ENCODE measurements around the gene ATF5. TPM values are rescaled to one million over a fixed set of nuclear protein-coding genes. Genes with fewer than 3 reads are reported as not detected.

ATF5 gene
- total and polyA plus RNA-seq, 9 donors: 4.3 to 23.5 (median 16.3) TPM

GRCh38 chr19:49908480-49909420, 20.3 kb upstream of the ATF5 start:
- intact Hi-C loops (cut with DNase I): no loop called here
- DNase-seq: no peak
- peaks cover 9% of the 10 kb centered on the region for H3K4me1 ChIP-seq (ENCODE audit: insufficient read depth)
- H3K36me3 ChIP-seq: no peaks in the 10 kb centered on the region
- no peak for TF ChIP-seq CTCF (IDR thresholded peaks at IDR 0.05)
- no peak for TF ChIP-seq EP300 (IDR thresholded peaks at IDR 0.05)
- TF ChIP-seq POLR2A (IDR thresholded peaks at IDR 0.05): no peak
- H3K27ac ChIP-seq: no peak overlapping the region
- 91 to 94% (median 92%) methylated on average over 37 of the region's 37 CpGs for WGBS, 3 donors
- no peak overlapping the region for H3K4me3 ChIP-seq
- no peaks in the 10 kb centered on the region for H3K9me3 ChIP-seq
- H3K27me3 ChIP-seq: no peaks in the 10 kb centered on the region

DNA sequence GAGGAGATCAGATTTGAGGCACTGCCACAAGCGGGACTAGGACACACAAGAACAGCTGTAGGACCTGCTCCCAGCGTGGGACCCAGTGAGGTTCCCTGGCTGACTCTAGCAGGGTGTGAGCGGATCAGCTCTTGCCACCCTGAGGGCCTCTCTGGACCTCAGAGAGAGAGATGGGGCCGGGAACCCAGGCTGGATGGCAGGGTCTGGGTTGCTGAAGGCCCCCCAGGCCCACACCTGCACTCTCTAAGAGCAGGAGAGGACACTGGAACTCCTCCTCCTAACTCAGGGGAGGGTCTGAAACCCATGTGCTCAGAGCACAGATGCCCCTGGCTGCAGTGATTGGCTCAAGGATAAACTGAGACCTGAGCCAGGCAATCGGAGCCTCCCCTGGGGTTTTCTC, 18.8 kb upstream of the ATF5 start:
- Histone ChIP-seq H3K27ac (no peak overlapping the region), H3K36me3 (no peaks in the 10 kb centered on the region), H3K27me3 (no peaks in the 10 kb centered on the region), H3K4me1 (ENCODE audit: insufficient read depth) (peaks cover 9% of the 10 kb centered on the region), H3K9me3 (no peaks in the 10 kb centered on the region), H3K4me3 (no peak overlapping the region)
- 90 to 96% (median 96%) methylated on average over 5 of the region's 5 CpGs for WGBS, 3 donors
- TF ChIP-seq POLR2A (IDR thresholded peaks at IDR 0.05) (no peak), EP300 (IDR thresholded peaks at IDR 0.05) (no peak), CTCF (IDR thresholded peaks at IDR 0.05) (no peak)
- DNase-seq: no peak
- intact Hi-C loops (cut with DNase I): no loop called here

GRCh38 chr19:49911381-49912145, 17.4 kb upstream of the ATF5 start:
- no peaks in the 10 kb centered on the region for H3K27me3 ChIP-seq

DNA sequence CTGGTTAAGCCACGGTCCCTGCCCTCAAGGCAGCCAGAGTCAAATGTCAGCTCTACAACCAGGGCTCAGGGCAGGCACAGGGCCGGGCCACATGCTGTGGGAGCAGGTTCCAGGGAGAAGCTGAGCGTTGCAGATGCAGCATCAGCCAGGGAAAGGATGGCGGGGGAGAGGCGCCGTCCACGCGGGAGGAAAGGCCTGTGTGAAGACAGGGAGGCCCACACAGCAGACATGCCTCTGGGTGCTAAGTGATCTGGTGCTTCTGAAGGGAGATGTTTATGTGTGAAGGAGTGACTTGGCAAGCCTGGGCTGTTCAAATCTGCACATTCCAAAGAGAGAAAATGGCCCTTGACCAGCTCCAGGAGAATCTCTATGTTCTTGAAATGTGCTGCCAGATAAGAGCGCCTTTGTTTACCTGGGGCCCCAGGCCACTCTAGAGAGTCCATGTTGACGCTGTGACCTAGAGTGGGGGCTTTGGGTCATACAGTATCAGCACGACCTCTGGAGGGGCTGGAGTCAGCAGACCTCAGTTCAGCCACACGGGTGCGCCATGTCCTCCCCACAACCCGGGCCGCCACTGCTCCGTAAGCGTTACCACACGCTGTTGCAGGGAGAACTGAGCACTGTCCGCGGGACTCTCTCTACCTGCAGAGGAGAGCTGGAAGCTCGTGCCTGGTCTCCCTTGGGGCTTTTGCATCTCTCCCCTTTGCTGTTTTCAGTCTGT, 15.9 kb upstream of the ATF5 start:
- Histone ChIP-seq H3K4me3 (no peak overlapping the region), H3K27ac (peak overlapping the region in 1 of 2 donors; percentile 33), H3K36me3 (no peaks in the 10 kb centered on the region), H3K4me1 (ENCODE audit: insufficient read depth) (peaks cover 9% of the 10 kb centered on the region), H3K9me3 (no peaks in the 10 kb centered on the region), H3K27me3 (no peaks in the 10 kb centered on the region)
- 18 to 47% (median 30%) methylated on average over 21 of the region's 21 CpGs for WGBS, 3 donors
- intact Hi-C loops (cut with DNase I): no loop called here
- peak; percentile 50 to 74 (median 55) for DNase-seq
- peak in 1 of 3 donors; percentile 10 for TF ChIP-seq CTCF (IDR thresholded peaks at IDR 0.05)
- no peak for TF ChIP-seq EP300 (IDR thresholded peaks at IDR 0.05)

More at GRCh38 chr19:49911381-49912145, 17.4 kb upstream of the ATF5 start:
- WGBS, 3 donors: 50 to 58% (median 53%) methylated on average over 9 of the region's 9 CpGs
- DNase-seq: no peak
- peaks cover 9% of the 10 kb centered on the region for H3K4me1 ChIP-seq (ENCODE audit: insufficient read depth)
- no peak overlapping the region for H3K27ac ChIP-seq
- H3K9me3 ChIP-seq: no peaks in the 10 kb centered on the region
- H3K36me3 ChIP-seq: no peaks in the 10 kb centered on the region
- H3K4me3 ChIP-seq: no peak overlapping the region
- TF ChIP-seq EP300 (IDR thresholded peaks at IDR 0.05) (no peak), POLR2A (IDR thresholded peaks at IDR 0.05) (no peak)
- intact Hi-C loops (cut with DNase I): no loop called here

Data from ovary (tissue), 9 donors.